Superior temporal gyrus (tissue), 1 donor: ENCODE results near the gene TCAF1.

Experiments
- DNase-seq: peaks from one replicate; pipeline ENCODE4 v3.0.0-alpha.2; 2016; ENCODE audit errors: extremely low spot score

The TCAF1 gene

GRCh38 chr7:143901668-143902331 lies at the start of gene TCAF1:
Gene TCAF1, minus strand, starts transcription at chr7:143902176. Its CDS starts 25,568 bp downstream, at chr7:143876608.
- peak; percentile 91 for DNase-seq

GRCh38 chr7:143948733-143949132 lies 46.8 kb upstream of the TCAF1 start:
- no peak for DNase-seq

- no peak for DNase-seq
Observed at GRCh38 chr7:143947111-143947510, 45.1 kb upstream of the TCAF1 start.

GRCh38 chr7:143945423-143945822 lies 43.4 kb upstream of the TCAF1 start:
- DNase-seq, result no peak

GRCh38 chr7:143938379-143939243 lies 36.6 kb upstream of the TCAF1 start:
- DNase-seq, result no peak

- DNase-seq, result peak; percentile 25
Observed at GRCh38 chr7:143936087-143937009, 34.4 kb upstream of the TCAF1 start.

- DNase-seq, result no peak
Observed at GRCh38 chr7:143934526-143935325, 32.8 kb upstream of the TCAF1 start, which contains the start of gene OR2F2. Gene OR2F2, plus strand, starts transcription at chr7:143935233. Its CDS starts 0 bp downstream, at chr7:143935233.

GRCh38 chr7:143931739-143932138 lies 29.8 kb upstream of the TCAF1 start:
- no peak for DNase-seq

GRCh38 chr7:143929224-143929920 lies 27.4 kb upstream of the TCAF1 start:
- DNase-seq, result peak; percentile 32

- no peak for DNase-seq
Observed at GRCh38 chr7:143924851-143925250, 22.9 kb upstream of the TCAF1 start.

GRCh38 chr7:143914938-143915652 lies 13.1 kb upstream of the TCAF1 start:
- DNase-seq, result no peak

- DNase-seq, result no peak
Observed at GRCh38 chr7:143913945-143914615, 12.1 kb upstream of the TCAF1 start.

- DNase-seq, result no peak
Observed at GRCh38 chr7:143910473-143911248, 8.7 kb upstream of the TCAF1 start.

- DNase-seq, result no peak
Observed at GRCh38 chr7:143909863-143910262, 7.9 kb upstream of the TCAF1 start.

GRCh38 chr7:143908120-143908519 lies 6.1 kb upstream of the TCAF1 start:
- no peak for DNase-seq

- no peak for DNase-seq
Observed at GRCh38 chr7:143906895-143907294, 4.9 kb upstream of the TCAF1 start.

GRCh38 chr7:143906151-143906550 lies 4.2 kb upstream of the TCAF1 start:
- no peak for DNase-seq

- no peak for DNase-seq
Observed at GRCh38 chr7:143905509-143905908, 3.5 kb upstream of the TCAF1 start.
